ENCODE measurements around the gene MGAT4A. TPM values are rescaled to one million over a fixed set of nuclear protein-coding genes. Genes with fewer than 3 reads are reported as not detected.

MGAT4A gene
- total and polyA plus RNA-seq, 9 of the 15 experiments (the other 6 are each of a cell fraction or from before 2014, with no cell fraction given): 0.03 to 0.53 (median 0.18) TPM; not detected in 2

GRCh38 chr2:98708396-98709186 lies 22.3 kb downstream of the MGAT4A start:
- POLR2A ChIA-PET: interaction anchor here (0.8 kb wide), 1 partner anchor 14 kb away, joined by 4 read pairs; no protein-coding TSS in a partner anchor
- Histone ChIP-seq H3K4me2 (ENCODE audit: insufficient read depth, low read length) (no peak overlapping the region), H3K9me3 (replicated peaks; ENCODE audit: control insufficient read depth, insufficient read depth, low read depth, low read length) (no peaks in the 10 kb centered on the region), H3K79me2 (ENCODE audit: control insufficient read depth, insufficient read depth, low read length) (no peaks in the 10 kb centered on the region), H3K4me3 (no peak overlapping the region), H3K27me3 (ENCODE audit: control insufficient read depth in 2 of 2, insufficient read depth in 2 of 2, low read length in 2 of 2) (peaks cover 18 to 26% of the 10 kb centered on the region in 2 experiments; a peak in 4 of 5 replicates), H3K36me3 (ENCODE audit: control insufficient read depth, insufficient read depth, low read length) (no peaks in the 10 kb centered on the region), H2AFZ (ENCODE audit: low read depth, low read length) (no peak overlapping the region), H4K20me1 (replicated peaks; ENCODE audit: control insufficient read depth, insufficient read depth, low read length) (no peaks in the 10 kb centered on the region), H3K9me1 (ENCODE audit: control insufficient read depth, insufficient read depth, low read length) (no peaks in the 10 kb centered on the region), H3K27ac (ENCODE audit: extremely low read depth, low read depth, low read length) (no peak overlapping the region), H3K9ac (ENCODE audit: insufficient read depth in 1 of 2, low read depth in 2 of 2, low read length in 2 of 2) (no peak overlapping the region), H3K4me1 (replicated peaks in 1 of 2; ENCODE audit: control insufficient read depth in 2 of 2, insufficient read depth in 2 of 2, low read length in 2 of 2) (no peaks in the 10 kb centered on the region)
- DNase-seq (ENCODE audit: extremely low read depth in 1 of 4, low spot score in 3 of 4) (no peak), FAIRE-seq (no peak), ATAC-seq (no peak)
- CTCF ChIA-PET (ENCODE audit: low intra/inter-chr PET ratio): no interaction called here
- in situ Hi-C loops (cut with MboI) (no loop called here), intact Hi-C loops (cut with micrococcal nuclease) (no loop called here)
- WGBS (ENCODE audit: insufficient coverage, low coverage, missing lambda C conversion rate): 4% methylated on average over 6 of the region's 6 CpGs
- BruUV-seq (replicated peaks): no TSS peak
- TF ChIP-seq E2F1 (CRISPR knock-in tag; IDR thresholded peaks at IDR 0.05): no peak

GRCh38 chr2:98706591-98706990 lies 24.3 kb downstream of the MGAT4A start:
- no peak overlapping the region for H2AFZ ChIP-seq (ENCODE audit: low read depth, low read length)
- BruUV-seq (replicated peaks): no TSS peak
- H3K79me2 ChIP-seq (ENCODE audit: control insufficient read depth, insufficient read depth, low read length): no peaks in the 10 kb centered on the region
- no peaks in the 10 kb centered on the region for H3K9me1 ChIP-seq (ENCODE audit: control insufficient read depth, insufficient read depth, low read length)
- no peaks in the 10 kb centered on the region for H3K36me3 ChIP-seq (ENCODE audit: control insufficient read depth, insufficient read depth, low read length)
- TF ChIP-seq LEF1 (IDR thresholded peaks at IDR 0.05) (no peak), ZNF263 (CRISPR knock-in tag; IDR thresholded peaks at IDR 0.05; ENCODE audit: borderline replicate concordance) (no peak), BRCA1 (IDR thresholded peaks at IDR 0.05) (no peak), BRCA1 (CRISPR knock-in tag; IDR thresholded peaks at IDR 0.05) (no peak), TBL1XR1 (IDR thresholded peaks at IDR 0.05; ENCODE audit: low read length in 2 of 2) (no peak), USF1 (CRISPR knock-in tag; IDR thresholded peaks at IDR 0.05) (no peak), EWSR1 (IDR thresholded peaks at IDR 0.05; ENCODE audit: borderline replicate concordance, low read depth, partially characterized antibody) (no peak), MAFG (tag; conservative IDR thresholded peaks at IDR 0.05) (no peak), THRB (CRISPR knock-in tag; conservative IDR thresholded peaks at IDR 0.05) (no peak), PTTG1 (tag; IDR thresholded peaks at IDR 0.05; ENCODE audit: low read depth) (no peak)
- H3K27ac ChIP-seq (ENCODE audit: extremely low read depth, low read depth, low read length): no peak overlapping the region
- in situ Hi-C loops (cut with MboI) (no loop called here), intact Hi-C loops (cut with micrococcal nuclease) (no loop called here)
- DNase-seq (ENCODE audit: extremely low read depth in 1 of 4, low spot score in 3 of 4) (no peak), FAIRE-seq (no peak), ATAC-seq (no peak)
- H3K9ac ChIP-seq (ENCODE audit: insufficient read depth in 1 of 2, low read depth in 2 of 2, low read length in 2 of 2): no peak overlapping the region
- H3K27me3 ChIP-seq (ENCODE audit: control insufficient read depth in 2 of 2, insufficient read depth in 2 of 2, low read length in 2 of 2): peaks cover 21 to 39% of the 10 kb centered on the region in 2 experiments; a peak in 4 of 5 replicates
- POLR2A ChIA-PET: interaction anchor here (0.9 to 1.4 kb wide), 2 partner anchors 8 to 16 kb away, joined by 5 read pairs; no protein-coding TSS in a partner anchor
- H4K20me1 ChIP-seq (replicated peaks; ENCODE audit: control insufficient read depth, insufficient read depth, low read length): no peaks in the 10 kb centered on the region
- no peak overlapping the region for H3K4me3 ChIP-seq
- H3K4me1 ChIP-seq (replicated peaks in 1 of 2; ENCODE audit: control insufficient read depth in 2 of 2, insufficient read depth in 2 of 2, low read length in 2 of 2): no peaks in the 10 kb centered on the region
- CTCF ChIA-PET (ENCODE audit: low intra/inter-chr PET ratio): no interaction called here
- H3K4me2 ChIP-seq (ENCODE audit: insufficient read depth, low read length): no peak overlapping the region
- H3K9me3 ChIP-seq (replicated peaks; ENCODE audit: control insufficient read depth, insufficient read depth, low read depth, low read length): no peaks in the 10 kb centered on the region
- 0% methylated on average over 2 of the region's 2 CpGs for WGBS (ENCODE audit: insufficient coverage, low coverage, missing lambda C conversion rate)

Data from K562 (cell line).